Measurements from ENCODE around the gene FLYWCH2.

FLYWCH2 gene

DNA sequence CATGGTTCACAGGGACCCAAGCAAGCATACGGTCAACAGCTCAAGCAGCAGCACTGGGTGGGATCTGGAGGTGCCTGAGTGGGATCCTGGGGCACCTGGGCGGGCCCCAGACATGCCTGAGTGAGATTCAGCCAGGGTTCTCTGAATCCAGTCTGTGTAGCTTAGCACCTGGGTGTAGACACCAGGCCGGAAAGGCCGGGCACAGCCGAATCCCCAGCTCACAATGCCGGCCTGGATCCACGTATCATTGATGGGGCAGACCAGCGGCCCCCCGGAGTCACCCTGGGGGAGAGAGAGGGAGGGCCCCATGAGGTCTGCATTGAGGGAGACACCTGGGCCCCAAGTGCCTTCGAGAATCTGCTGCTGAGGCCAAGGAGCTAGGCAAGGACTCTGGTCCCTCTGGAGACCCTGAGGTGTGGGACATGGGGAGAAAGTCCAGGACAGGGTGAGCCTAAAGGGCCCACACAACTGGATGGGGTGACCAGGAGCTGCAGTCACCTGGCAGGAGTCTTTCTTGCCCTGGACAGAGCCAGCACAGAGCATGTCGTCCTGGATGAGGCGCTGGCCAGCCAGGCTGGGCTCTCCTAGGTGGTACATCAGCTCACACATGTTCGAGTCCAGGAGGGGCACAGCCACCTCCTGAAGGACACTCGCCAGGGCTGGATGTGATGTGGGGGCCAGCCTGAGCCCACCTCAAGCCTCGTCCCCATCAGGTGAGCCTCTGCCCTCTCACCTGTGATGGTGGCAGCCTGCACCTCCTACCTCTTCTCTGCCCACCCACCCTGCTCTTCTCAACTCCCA lies 43.2 kb upstream of the FLYWCH2 start:
- no peak for TF ChIP-seq CTCF (IDR thresholded peaks at IDR 0.05; ENCODE audit: low read depth, low read length)
- no peak for DNase-seq (ENCODE audit: low read depth in 2 of 2)
- no peak overlapping the region for H3K4me3 ChIP-seq (replicated peaks in 1 of 2; ENCODE audit: low read depth in 2 of 2, low read length in 2 of 2)

DNA sequence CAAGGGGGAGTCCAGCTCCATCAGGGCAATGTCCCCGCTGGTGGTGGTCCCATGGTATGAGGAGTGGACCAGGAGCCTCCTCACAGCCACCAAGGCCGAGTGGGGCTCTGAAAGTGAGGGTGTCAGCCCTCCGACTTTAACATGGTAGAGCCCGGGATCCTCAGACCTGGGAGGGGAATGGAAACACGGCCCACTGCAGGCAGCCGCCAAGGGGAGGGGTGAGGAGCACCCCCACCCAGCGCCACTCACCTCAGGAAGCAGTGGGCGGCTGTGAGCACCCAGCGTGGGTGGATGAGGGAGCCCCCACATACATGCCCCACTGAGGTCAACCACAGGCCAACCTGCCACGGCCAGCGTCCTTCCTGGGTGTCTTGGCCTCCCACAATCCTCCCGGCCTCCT lies 42.1 kb upstream of the FLYWCH2 start:
- TF ChIP-seq CTCF (IDR thresholded peaks at IDR 0.05; ENCODE audit: low read depth, low read length): no peak
- no peak for DNase-seq (ENCODE audit: low read depth in 2 of 2)
- no peak overlapping the region for H3K4me3 ChIP-seq (replicated peaks in 1 of 2; ENCODE audit: low read depth in 2 of 2, low read length in 2 of 2)

DNA sequence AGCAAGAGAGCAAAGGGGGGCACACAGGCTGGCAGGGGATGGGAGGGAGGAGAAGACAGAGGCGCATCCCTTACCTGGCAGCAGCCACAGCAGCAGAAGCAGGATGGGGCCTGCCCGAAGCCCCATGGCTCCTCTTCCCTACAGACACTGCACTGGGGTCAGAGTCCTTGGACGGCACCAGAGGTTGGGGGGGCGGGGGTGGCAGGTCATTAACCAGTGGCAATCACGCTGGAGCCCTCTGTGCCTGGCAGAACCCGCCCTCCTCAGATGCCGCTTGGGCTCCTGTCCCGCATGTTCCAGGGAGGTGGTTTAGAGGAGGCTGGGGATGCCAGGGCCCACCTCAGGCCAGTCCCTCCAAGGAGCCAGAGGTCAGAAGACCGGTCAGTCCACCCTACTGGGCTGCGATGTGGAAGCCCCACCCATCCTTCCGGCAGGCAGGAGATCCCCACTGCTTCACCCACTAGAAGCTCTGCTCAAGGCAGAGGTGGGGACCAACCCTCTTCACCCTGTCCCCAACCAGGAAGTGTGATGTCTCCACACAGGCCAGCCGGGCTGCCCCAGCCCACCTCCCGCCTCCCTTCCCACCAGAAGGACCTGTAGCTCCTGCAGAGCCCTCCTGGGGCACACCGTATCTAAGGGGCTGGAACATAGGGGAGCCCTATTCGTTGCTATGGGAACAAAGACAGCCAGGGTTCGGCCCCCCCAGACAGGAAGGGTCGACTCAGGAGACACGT lies 41.2 kb upstream of the FLYWCH2 start:
- no peak overlapping the region for H3K4me3 ChIP-seq (replicated peaks in 1 of 2; ENCODE audit: low read depth in 2 of 2, low read length in 2 of 2)
- TF ChIP-seq CTCF (IDR thresholded peaks at IDR 0.05; ENCODE audit: low read depth, low read length): no peak
- DNase-seq (ENCODE audit: low read depth in 2 of 2): no peak

GRCh38 chr16:2842340-2843000 lies 40.5 kb upstream of the FLYWCH2 start:
- H3K4me3 ChIP-seq (replicated peaks in 1 of 2; ENCODE audit: low read depth in 2 of 2, low read length in 2 of 2): peak overlapping the region in 1 of 2 donors; percentile 14
- DNase-seq (ENCODE audit: low read depth in 2 of 2): peak; percentile 42 to 47
- peak; percentile 50 for TF ChIP-seq CTCF (IDR thresholded peaks at IDR 0.05; ENCODE audit: low read depth, low read length)

GRCh38 chr16:2843526-2843925 lies 39.5 kb upstream of the FLYWCH2 start:
- TF ChIP-seq CTCF (IDR thresholded peaks at IDR 0.05; ENCODE audit: low read depth, low read length): no peak
- no peak overlapping the region for H3K4me3 ChIP-seq (replicated peaks in 1 of 2; ENCODE audit: low read depth in 2 of 2, low read length in 2 of 2)
- no peak for DNase-seq (ENCODE audit: low read depth in 2 of 2)

DNA sequence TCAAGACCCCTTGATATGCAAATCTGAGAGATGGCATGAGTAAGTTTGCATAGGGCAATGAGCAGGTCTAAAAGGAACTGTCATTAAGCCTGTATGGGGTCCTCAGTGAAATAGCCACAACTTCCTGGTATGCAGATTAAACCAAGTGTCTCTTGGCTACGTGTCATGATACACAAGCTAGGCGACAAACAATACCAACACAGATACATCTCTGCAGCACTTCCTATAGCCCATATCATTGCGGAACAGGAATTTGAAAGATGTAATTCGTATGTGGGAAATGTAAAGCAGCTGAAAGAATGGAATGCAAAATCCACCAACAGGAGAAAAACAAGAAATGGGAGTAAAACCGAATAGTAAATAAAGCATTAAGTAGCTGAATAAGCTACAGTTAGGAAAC lies 37.9 kb upstream of the FLYWCH2 start:
- no peak for DNase-seq (ENCODE audit: low read depth in 2 of 2)

More for the DNA sequence above, 37.9 kb upstream of the FLYWCH2 start:
- H3K4me3 ChIP-seq (replicated peaks in 1 of 2; ENCODE audit: low read depth in 2 of 2, low read length in 2 of 2): no peak overlapping the region
- TF ChIP-seq CTCF (IDR thresholded peaks at IDR 0.05; ENCODE audit: low read depth, low read length): no peak

Measured in cardiac fibroblast (primary cell).